ENCODE measurements around the gene ZBTB18.

DNA sequence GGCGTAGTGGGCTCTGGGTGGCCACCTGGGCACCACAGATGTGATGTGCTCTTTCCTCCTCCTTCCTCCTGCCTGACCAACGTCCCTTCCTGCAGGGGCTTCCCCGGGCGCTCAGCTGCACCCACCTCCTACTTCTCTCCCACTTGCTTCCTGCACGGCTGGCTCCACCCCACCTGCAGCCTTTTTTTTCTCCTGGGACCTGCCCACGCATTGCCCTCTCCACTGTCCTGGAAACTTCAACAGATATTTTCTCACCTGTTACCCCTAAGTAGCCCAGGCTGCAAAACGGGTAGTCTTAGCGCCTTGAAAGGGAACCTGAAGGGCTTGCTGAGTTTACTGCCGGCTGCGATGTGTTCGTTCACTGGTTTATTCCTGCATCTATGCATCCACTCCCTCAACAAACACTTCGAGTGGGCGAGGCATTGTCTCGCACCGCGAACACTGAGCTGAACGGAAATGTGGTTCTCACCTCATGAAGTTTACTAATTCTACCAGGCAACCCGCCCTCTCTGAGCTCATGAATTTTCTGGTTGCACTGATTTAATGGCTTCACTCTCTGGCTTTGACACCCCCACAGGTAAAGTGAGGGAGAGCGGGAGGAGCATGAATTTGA, 23.6 kb downstream of the ZBTB18 start:
- TF ChIP-seq, protein P1, sequence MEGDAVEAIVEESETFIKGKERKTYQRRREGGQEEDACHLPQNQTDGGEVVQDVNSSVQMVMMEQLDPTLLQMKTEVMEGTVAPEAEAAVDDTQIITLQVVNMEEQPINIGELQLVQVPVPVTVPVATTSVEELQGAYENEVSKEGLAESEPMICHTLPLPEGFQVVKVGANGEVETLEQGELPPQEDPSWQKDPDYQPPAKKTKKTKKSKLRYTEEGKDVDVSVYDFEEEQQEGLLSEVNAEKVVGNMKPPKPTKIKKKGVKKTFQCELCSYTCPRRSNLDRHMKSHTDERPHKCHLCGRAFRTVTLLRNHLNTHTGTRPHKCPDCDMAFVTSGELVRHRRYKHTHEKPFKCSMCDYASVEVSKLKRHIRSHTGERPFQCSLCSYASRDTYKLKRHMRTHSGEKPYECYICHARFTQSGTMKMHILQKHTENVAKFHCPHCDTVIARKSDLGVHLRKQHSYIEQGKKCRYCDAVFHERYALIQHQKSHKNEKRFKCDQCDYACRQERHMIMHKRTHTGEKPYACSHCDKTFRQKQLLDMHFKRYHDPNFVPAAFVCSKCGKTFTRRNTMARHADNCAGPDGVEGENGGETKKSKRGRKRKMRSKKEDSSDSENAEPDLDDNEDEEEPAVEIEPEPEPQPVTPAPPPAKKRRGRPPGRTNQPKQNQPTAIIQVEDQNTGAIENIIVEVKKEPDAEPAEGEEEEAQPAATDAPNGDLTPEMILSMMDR (conservative IDR thresholded peaks at IDR 0.05; ENCODE audit: low read length), result no peak
- TF ChIP-seq EZH2phosphoT487 (IDR thresholded peaks at IDR 0.05; ENCODE audit: borderline replicate concordance, low read depth, low read length), result no peak
